ENCODE results near the gene ATAD1. TPM values are rescaled to one million over a fixed set of nuclear protein-coding genes. Genes with fewer than 3 reads are reported as not detected.

Gene ATAD1
- polyA plus RNA-seq, 4 donors, result 42.5 to 74.4 (median 62.0) TPM

- DNase-seq (ENCODE audit: low read depth in 4 of 4, low spot score in 3 of 4), result no peak
Measured at GRCh38 chr10:87722716-87723115, 95.3 kb downstream of the ATAD1 start.

DNA sequence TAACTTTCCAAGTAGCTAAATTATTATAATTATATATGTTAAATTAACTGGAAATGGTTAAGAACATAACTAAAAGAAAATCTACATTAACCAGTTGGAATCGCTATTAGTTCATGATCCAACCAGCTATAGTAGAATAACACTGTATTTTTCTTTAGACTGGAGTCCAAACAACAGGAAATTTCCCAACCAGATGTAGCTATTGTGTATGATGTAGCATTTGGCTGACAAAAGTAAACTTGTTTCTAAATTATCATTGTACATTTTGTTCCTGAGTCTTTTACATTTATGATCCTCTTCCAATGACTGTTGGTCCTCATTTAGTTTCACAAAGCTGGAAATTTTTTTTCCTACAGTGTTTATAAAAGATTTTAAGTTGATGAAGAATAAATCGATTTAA is 96.2 kb downstream of the ATAD1 start:
- DNase-seq (ENCODE audit: low read depth in 4 of 4, low spot score in 3 of 4), result no peak

DNA sequence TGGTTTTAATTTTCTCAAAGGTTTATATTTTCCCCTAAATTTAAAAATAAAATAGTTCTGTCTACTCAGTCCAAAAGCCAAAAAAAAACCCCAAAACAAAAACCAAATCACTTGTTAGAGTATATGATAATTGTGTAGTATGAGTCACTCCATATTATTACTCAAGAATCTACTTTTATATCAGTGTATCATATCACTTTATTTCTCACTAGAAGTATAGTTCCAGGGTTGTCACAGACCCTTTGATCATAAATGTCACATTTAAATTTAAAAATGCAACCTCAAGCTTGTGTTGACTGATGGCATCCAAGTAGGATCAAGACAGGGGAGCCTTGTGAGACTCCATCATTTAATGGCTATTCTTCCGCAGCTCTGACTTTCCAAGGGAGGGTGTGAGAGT is 97.4 kb downstream of the ATAD1 start:
- no peak for DNase-seq (ENCODE audit: low read depth in 4 of 4, low spot score in 3 of 4)

- DNase-seq (ENCODE audit: low read depth in 4 of 4, low spot score in 3 of 4), result no peak
Measured at GRCh38 chr10:87716348-87716670, 101.7 kb downstream of the ATAD1 start.

DNA sequence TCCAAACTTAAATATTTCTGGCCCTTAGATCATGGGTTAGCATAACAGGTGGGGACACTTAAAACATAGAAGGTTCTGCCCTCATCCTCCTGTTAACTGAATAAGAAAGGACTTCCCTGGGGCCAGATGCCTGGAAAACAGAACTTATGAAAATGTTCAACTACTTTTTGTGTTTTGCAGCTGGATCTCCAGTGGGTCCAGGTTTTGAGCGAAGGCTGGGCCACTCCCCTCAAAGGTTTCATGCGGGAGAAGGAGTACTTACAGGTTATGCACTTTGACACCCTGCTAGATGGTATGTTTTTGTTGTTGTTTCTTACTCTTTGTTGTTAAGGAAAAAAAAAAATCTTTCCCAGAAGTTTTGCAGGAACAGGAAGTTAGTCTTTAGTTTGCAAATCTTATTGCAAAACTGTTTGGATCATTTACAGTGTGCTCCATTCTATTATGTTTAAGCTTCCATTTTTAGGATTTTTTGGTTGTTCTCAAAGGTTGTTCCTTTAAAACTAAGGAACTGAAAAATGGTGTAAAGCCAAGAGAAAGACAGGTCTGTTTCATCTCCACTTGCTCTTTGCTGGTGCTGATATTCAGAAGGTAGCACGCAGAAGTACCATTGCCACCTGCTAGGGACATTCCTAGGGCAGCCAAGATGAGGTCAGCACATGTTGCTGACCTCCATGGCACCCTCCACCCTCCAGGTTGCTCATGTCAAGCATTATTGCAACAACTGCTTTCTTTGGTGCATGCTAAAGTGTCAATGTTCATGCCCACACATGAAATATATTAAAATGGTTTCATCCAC is 102.3 kb downstream of the ATAD1 start:
- no peak for DNase-seq (ENCODE audit: low read depth in 4 of 4, low spot score in 3 of 4)

GRCh38 chr10:87713707-87714106 is 104.3 kb downstream of the ATAD1 start:
- DNase-seq (ENCODE audit: low read depth in 4 of 4, low spot score in 3 of 4), result no peak

GRCh38 chr10:87712913-87713616 is 105.0 kb downstream of the ATAD1 start:
- no peak for DNase-seq (ENCODE audit: low read depth in 4 of 4, low spot score in 3 of 4)

- DNase-seq (ENCODE audit: low read depth in 4 of 4, low spot score in 3 of 4), result no peak
Measured at GRCh38 chr10:87707254-87707653, 110.8 kb downstream of the ATAD1 start.

- no peak for DNase-seq (ENCODE audit: low read depth in 4 of 4, low spot score in 3 of 4)
Measured at GRCh38 chr10:87706731-87707130, 111.3 kb downstream of the ATAD1 start.

DNA sequence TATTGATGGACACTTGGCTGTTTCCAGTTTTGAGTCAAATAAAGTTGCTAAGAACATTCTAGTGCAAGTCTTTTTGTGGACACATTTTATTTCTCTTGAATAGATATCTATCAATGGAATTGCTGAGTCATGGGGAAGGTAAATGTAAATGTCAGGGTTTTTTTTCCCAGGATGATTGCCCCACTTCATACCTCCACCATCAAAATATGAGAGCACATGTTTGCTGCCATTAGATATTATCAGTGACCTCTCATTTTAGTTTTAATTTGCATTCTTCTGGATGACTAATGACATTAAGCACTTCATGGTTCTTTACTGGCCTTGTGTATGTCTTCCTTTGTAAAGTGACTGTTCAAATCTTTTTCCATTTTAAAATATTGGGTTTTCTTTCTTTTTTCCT is 112.7 kb downstream of the ATAD1 start:
- no peak for DNase-seq (ENCODE audit: low read depth in 4 of 4, low spot score in 3 of 4)

DNA sequence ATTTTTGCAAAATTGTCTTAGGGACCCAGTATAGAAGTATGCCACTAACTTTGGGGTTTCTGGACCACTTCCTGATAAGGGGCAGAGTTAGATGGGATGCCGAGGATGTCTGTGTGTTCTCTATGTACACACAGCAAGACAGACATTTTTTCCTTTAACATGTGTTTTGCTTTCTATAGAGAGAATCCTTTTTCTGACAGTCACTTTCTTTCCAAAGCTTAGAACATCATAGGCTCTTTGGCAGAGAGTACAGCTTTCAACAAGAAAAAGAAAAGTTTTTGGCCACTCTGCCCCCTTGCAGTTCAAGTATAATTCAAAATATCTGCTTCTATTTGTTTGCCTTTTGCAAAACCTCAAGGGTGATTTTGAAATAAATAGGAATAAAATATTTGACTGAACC is 114.3 kb downstream of the ATAD1 start:
- DNase-seq (ENCODE audit: low read depth in 4 of 4, low spot score in 3 of 4), result no peak

DNA sequence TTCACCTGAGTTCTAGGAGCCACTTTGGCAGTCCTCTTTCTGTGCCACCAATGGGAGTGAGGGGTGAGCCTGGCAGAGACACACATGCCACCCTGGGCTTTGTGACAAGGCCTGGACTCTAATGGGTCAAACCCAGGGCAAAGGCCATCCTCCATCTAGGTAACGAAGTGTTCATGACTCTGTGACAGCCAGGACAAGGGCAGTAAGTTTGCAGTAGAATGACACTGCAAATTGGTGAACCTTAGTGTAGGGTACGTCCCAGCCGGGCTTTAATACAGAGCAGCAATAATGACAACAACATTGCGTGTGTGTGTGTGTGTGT is 115.1 kb downstream of the ATAD1 start:
- DNase-seq (ENCODE audit: low read depth in 4 of 4, low spot score in 3 of 4), result no peak

DNA sequence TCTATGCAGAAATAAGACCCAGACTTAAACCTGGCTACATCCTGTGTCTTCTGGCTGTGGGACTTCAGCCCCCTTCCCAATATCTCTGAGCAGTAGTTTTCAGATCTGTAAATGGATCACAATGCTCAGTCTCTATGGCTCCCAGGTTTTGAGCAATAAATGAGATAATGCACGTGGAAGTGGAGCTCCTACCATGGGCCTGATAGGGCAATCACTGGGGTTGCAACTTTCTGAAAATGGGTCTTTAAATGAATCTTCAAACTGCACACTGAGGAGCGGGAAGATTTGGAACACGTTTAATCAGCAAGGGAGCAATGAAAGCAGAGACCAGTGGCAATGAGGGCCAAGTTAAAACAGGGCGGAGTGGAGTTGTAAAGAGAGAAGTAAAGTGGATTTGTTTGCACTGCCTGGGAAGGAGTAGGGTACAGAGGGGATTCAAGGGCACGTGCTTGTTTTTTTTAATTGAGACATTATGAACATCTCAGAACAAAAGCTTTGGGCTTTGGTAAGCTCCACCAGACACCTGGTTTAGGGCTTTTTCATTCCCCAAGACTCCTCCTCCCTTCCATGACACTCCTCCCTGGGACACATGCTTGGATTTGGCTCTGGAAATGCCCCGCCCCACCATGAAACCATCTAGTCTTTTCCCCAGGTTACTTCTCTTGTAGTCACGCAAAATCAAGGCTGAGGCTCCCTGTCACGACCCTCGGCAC is 115.6 kb downstream of the ATAD1 start:
- DNase-seq (ENCODE audit: low read depth in 4 of 4, low spot score in 3 of 4), result no peak

Other genes starting within 250 kb of the ATAD1 start
- gene PAPSS2, start 158.3 kb downstream of the ATAD1 start, polyA plus RNA-seq (ENCODE audit: insufficient read length in 4 of 4), result 10 to 100 TPM; 22.8 to 59.0 (median 41.5) TPM
- 1 to 10 TPM in 3 of 4 donors, under 1 TPM in 1; 0.48 to 1.9 (median 1.4) TPM for gene KLLN, start 45.3 kb upstream of the ATAD1 start, polyA plus RNA-seq (ENCODE audit: insufficient read length in 4 of 4)
- 10 to 100 TPM; 57.5 to 84.0 (median 70.2) TPM for gene PTEN, start 45.4 kb upstream of the ATAD1 start, polyA plus RNA-seq (ENCODE audit: insufficient read length in 4 of 4)